CD4-positive, alpha-beta T cell treated with Interleukin-4 for 1 hour (primary cell): ENCODE data around the gene STAM2.
"Not testable (repeated sequence)": the region's sequence is repeated elsewhere in the genome, so short reads cannot be mapped to it uniquely, and the experiment has no call there.

Experiments used
- DNase-seq, 2 donors: peaks; one replicate each; pipeline ENCODE4 v3.0.0-alpha.2; 2020 to 2022

Gene STAM2

DNA sequence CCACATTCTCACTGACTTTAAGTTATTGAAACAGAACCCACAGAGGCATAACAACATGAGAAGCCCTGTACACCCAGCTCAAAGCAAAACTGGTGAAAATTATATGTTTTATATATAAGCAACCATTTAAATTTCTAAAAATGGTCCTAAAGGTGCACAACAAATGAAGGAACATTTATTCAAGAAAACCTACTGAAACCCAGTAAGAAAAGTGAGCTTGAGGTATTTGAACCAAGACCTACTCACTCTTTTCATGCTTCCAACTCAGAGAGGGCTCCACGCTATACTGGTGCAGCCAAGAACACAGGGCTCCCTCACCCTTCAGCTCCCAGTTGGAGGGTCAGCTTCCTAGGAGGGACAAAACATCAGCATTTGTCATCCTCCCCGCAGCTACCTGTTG is 74.6 kb downstream of the STAM2 start:
- DNase-seq: no peak

DNA sequence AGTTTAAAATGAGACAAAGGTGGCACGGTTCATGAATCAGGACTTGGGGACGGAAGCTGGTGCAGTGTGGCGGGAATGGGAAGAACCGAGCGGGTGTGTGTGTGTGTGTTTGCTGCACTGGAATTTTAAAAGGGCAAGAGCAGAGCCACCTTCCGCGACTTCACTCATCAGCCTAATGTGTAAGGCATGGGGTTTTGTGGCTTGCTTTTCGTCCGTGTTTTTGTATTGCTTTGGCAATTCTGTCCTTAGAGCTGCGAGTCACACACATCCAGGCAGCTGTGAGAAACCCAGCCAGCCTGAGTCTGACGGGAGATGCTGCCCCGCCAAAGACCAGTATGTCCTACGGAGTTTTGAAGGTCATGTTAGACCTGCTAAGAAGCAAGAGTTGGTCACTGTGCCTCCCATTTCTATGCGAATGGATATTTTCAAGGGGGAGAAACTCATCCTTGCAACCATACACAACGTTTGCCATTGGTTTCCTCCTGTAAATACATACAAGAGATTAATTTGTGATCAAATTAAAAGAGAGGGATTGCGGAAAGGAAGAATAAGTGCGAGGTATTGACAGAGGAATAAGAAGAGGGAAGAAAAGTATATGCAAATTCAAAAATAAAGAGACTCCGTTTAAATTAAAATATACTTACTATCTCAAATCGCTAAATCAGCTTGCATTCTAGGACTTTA is 76.1 kb downstream of the STAM2 start:
- no peak for DNase-seq

DNA sequence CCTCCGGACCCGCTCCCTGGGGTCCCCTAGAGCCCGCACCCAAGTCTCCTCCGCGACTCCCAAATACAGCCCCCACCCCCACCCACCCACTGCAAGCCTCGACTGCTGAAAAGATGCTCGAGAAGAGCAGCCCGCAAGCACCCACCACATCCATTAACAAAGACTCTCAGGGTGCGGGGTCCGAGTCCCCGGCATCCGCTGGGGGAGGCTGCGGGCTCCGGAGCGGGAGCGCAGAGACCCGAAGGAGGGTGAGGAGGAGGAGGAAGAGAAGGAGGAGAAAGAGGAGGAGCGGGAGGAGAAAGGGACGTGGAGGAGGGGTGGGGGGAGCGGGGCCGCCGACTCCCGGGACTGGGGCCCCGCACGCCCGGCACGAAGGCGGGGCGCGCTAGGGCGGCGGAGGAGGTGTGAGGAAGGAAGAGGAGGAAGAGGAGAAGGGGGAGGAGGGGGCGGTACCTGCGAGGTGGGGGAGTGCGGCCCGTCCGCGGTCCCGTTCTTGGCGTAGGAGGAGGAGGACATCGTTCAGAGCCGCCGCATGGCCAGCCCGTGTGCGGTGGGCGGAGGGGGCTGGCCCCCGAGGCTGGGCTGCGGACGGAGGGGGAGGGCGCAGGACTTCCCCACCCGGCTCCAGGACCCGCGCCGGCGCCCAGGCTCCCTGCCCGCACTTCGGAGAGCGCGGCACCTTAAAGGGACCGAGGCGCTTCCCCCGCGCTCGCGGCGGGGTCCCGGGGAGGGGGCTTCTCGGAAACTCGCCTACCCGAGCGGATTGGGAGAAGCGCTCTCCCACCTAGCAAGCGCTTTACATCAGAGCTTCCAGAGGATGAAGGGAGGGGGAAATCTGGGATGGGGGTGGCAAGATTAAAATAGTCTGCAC is 76.8 kb downstream of the STAM2 start, which contains the start of gene CACNB4:
Gene CACNB4 (minus strand): TSS at position 549 of the 871 bp plus-strand sequence.
- no peak for DNase-seq

DNA sequence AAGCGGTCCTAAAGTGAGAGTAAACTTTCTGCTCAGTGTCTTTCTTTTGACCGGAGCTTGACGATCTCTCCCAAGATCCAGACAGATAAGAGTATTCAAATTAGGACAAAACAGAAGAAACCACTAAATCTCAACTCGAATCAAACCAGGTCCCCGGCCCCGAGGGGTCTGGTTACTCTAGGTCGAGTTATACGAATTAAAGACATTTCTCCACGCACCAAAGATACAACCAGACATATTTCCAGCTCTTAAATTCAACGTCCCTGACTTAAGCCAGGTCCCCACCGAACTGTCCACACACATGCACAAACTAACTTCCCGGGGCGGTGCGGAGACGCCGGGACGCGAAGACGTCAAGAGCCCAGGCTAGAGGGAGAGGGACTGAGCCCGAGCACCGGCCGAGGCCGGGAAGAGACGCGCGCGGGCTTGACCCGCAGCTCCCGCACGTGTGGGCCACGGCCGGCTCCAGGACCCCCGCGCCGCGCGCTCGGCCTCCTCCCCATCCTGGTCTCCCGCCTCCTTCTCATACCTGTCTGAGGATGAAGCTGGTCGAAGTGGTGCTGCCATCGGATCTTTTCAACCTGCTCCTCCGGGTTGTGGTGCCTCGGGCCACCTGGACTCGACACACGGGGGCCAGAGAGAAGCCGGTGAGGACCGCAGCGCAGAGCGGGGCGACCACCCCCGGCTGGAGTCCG is 77.6 kb downstream of the STAM2 start:
- DNase-seq: no peak

DNA sequence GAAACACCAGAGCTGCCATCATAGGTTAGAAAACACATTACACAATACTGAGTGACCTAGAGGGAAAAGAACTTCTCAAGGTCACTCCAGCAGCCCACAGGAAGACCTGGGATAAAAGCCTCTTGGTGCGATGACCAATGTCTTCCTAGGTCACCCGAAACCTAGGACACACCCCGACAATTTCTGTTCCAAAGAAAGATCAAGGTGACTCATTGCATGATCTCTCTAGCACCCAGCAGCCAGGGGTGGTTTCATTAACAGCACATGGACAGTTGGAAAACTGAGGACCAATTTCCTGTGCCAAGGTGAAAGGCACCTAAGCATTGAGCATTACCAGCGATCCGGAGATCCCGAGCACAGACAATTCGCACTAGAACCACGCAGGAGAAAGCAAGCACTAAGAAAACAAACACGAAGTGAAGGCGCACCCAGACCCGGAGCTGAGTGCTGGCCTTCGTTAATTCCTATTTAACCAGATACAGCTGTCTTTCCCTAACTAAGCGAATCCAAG is 78.2 kb downstream of the STAM2 start:
- peak in 1 of 2 donors; percentile 16 for DNase-seq

DNA sequence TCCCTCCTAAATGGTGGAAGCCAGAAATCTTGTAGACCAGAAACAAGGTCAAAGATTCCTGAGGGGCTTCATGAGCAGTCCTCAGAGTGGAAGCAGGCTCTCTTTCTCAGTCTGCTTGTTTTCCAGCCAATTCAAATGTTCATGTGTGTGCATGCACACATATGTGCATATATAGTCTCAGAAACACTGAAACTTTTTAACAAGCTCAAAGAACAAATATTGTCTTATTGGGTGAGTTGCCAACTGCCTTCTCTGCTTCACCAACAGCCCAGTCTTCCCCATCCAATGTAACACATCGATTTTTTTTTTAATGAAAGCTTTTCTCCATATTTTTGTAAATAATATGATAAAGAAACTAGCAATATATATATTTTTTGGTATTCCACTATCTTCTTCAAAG is 80.4 kb downstream of the STAM2 start:
- DNase-seq: no peak

DNA sequence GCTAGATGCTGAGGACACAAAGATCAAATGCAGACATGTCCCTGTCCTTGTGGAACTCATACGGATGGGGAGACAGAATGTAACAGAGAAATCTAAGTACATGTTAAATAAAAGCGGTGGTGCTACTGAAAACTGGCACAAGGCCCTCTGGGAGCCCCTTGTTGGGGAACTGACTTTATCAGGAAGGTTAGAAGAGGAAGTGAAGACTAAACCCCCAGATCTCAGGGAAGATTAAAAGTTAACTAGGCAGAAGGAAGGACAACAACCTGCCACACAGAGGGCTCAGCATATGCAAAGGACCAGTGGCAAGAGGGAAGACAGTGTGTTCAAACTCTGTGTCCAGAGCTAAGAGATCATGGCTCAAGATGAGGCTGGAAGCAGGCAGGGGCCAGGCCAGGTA is 81.5 kb downstream of the STAM2 start:
- no peak for DNase-seq

DNA sequence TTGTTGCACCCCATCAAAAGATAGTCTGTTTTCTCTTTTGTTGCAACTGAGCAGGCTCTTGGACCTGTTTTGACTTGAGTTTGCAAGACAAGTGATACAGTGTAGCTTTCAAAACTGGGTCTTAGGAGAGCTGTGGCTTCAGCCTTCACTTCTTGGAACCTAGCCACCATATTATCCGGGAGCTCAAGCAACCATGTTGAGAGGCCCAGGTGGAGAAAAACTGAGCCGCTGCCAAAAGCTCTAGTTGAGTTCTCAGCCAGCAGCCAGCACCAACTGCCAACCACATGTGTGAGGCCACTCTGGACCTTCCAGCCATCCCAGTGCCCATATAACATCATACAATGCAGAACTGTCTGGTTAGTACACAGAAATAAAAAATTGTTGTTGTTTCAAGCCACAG is 82.1 kb downstream of the STAM2 start:
- DNase-seq: no peak

DNA sequence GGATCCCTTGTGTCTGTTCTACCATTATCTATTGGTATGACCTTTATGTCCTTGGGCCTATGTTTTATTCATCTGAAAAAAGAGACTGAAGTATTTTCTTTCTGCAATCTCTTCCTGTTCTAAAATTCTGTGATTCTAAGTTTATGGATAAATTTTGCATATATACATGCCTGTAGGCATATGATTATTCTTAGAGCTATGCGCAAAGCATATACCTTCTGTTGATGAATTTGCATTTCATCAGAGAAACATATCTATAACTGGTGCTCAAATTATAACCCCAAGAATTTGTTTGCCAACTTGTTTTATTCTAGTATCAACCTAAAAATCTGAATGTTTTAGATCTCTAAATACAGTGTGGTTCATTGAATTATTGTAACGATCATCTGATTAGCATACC is 83.5 kb downstream of the STAM2 start:
- no peak for DNase-seq

DNA sequence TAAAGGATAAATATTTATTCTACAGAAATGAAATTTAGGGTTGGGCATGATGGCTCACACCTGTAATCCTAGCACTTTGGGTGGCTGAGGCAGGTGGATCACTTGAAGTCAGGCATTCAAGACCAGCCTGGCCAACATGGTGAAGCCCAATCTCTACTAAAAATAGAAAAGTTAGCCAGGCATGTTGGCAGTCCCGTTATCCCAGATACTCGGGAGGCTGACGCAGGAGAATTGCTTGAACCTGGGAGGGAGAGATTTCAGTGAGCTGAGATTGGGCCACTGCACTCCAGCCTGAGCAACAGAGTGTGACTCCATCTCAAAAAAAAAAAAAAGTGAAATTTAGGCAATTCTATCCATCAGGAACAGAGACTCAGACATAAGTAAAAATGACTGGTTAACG is 84.8 kb downstream of the STAM2 start:
- DNase-seq: not testable (repeated sequence)

DNA sequence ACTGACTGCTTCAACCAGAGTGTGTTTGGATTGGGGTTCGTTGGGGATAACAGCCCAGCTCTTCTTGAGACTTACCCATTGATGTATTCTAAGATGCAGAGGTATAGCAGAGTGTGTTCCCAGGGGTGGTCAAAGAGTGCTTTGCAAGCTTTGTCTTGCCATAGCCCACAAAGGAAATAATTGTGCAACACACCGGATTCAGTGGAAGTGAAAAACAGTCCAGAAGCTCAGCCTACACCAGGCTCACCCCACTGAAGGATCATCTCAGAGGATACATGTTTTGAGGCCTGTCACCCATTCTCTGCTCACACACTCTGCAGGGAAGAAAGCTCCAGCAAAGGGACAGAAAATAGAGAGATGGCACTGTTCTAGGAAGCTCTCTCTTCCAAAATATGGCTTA is 86.3 kb downstream of the STAM2 start:
- DNase-seq: peak in 1 of 2 donors; percentile 23

DNA sequence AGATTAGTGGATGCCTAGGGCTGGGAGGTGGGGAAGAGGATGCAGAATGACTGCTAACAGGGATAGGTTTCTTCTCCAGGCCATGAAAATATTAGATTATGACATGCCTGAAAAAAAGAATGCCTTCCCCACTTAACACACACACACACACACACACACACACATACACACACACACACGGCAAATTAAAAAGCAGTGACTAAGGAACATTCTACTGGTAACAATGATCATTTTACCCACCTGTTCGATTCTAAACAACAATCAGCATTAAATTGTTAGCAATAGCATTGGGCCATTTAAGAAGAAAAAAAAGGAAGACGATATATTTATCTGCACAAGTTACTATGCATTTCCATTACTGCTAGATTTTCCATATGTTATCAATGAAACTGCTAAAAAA is 87.6 kb downstream of the STAM2 start:
- no peak for DNase-seq

DNA sequence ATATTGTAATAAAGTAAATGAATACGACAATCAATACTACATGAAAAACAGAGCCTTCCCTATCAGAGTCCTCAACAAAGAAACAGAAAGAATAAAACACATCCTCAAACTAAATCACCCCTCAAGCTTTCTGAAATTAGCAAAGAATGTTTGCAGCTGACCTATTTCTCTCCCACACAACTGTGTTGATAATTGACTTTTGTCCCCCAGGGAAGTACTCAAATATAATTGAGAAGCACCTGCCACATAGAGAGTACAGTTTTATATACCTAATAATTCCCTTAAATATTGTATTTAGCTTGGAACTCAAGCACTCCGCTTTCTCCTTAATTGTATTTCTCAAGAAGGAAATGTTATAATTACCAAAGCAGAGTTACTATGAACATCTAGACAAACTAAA is 89.3 kb downstream of the STAM2 start:
- no peak for DNase-seq

DNA sequence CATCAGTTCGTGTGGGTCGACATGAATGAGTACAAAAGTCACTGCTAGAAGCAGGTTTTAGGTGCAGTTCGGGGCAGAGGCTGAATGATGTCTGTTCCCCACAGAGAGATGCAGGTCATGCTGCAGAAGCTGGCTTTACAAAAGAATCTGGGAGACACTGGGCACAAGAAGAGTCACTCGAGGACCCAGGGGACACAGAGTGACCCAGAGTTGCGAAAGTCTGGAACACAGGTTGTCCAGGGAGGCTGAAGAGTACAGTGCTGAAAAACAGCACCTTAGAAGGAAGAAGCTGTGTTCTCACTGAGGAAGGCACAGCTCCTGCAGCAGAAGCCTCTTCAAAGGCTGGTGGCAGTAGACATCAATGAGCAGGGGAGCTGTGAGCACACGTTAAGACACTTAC is 91.5 kb downstream of the STAM2 start:
- no peak for DNase-seq

DNA sequence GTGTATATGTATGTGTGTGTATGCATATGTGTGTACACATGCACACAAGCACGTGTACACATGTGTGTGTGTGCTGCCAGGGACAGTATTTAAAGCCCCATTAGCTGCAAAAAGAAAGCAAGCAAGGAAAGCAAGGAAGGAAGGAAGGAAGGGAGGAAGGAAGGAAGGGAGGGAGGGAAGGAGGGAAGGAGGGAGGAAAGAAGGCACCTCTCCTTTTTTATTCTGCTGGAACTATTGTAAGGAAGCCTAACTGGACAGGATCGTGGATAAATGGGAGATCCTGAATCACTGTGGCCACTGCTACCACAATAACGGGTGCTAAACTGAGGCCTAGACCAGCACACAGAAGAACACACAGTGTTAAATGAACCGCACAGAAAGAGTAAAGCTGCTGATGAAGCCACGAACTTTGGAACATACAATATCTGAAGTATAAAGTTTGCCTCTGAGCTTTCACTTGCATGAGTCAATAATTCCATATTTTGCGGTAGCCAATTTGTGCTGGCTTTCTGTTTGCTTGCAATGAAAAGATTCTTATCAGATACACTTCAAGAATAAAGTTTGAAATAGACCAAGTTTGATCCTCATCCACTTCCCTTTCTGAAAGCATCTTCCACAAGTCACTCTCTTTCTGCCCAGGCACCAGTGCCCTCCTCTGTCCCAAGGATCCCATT is 92.2 kb downstream of the STAM2 start:
- no peak for DNase-seq

DNA sequence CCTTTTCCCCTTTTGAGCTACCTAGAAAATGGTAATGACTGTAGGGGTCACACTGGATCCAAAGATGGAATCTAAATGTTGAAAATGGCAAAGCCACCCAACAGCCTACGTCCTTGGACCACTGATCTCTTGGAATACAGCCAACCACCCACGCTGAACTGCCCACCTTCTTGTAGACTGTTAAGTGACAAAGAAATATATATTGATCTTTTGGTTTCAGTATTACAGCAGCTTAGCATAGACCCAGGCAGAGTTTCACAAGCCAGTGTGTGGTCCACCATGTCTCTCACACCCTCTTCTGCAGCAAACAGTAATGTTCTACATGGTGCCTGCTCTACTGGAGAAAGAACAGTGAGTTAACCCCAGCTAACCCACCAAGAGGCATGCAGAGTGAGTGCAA is 96.9 kb downstream of the STAM2 start:
- DNase-seq: no peak

DNA sequence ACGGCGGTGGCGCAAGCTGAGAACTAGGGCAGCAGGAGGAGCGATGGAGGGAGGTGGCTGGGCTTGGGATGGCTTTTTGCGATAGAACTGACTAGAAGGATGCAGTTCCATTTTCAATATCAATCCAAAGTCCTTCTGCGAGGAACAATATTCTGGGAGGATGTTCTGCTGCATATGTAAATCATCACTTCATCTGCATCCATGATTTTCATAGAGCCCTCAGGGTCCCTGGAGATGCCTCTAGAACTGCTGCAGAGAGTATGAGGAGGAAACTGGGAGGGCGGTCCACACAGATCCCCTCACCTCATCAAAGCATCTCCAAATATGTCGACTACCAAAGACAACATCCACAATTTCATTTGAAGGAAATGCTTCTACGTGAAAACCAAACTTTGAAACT is 97.5 kb downstream of the STAM2 start:
- DNase-seq: no peak

DNA sequence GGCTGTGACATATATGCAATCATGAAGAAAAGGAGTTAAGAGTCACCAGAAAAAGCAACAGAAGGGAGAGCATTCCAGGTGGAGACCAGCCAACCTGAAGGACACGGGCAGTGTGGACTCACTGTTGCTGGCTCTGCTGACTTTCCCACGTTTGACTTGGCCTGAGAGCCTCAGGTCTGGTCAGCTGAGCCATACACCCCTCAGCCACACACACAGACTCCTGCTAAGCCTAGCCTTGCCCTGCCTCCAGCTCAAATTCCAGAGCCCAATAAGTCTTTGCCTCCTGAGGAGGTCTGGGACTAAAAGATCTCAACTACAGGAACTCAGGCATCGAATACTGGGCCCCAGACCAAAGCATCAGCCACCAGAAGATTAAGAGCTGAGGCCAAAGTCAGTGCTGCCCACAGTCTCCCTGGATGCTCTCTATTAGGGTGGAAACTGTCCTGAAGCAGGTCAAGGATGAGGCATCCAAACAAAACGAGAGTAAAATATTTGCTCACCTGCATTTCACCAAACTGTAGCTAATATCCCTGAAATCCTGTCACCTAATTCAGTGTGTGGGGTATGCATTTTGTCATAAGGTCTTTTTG is 100.0 kb downstream of the STAM2 start:
- DNase-seq: no peak

DNA sequence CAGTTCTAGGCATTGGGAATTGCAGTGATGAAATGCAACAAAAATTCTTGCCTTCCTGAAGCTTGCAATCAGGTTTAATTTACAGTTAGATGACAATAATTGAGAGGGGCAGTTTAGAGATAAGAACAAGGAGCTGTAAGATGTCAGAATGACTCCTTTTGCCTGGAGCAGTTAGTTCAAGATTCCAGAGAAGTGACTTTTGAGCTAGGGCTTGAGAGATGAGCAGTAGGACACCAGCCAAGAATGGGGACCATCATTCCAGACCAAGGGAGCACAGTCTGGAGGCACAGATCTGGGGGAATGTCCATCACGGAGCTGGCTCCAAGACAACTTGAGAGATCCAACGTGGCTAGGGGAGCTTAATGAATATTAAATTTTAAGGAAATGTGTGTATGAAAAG is 103.6 kb downstream of the STAM2 start:
- DNase-seq: no peak

DNA sequence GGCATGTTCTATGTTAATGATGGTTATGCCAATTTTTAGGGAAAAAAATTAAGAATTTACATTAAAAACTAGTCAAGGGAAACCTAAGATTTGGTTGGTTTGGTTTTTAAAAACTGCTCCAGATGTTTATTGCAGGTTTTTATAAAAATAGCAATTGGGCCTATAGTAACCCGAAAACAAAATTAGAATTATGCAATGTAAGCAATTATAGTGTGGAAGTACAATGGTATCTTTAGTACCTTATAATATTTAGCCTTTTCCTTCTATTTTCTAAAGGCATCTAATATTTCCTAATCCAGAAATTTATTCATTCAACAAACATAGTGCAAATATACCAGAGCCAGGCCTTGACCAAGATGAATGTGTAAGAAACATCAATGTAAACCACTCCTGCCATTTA is 104.0 kb downstream of the STAM2 start:
- no peak for DNase-seq

DNA sequence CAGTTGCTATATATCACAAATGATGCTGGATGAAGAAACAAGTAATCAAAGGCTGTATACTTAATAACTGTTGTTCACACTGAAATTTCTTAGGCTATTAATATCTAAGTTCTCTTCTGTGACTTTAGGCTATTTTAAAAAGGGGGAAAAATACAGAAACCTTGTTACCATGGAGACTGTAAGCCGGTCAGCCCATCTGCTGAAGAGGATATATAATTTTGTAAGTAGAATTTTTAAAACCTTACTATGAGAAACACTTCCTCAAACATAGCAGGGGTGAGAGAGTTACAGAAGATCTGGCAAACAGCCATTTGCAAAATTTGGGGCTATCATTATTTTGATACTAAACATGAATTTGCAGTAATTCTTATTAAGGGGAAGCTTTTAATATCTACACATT is 104.5 kb downstream of the STAM2 start:
- no peak for DNase-seq

DNA sequence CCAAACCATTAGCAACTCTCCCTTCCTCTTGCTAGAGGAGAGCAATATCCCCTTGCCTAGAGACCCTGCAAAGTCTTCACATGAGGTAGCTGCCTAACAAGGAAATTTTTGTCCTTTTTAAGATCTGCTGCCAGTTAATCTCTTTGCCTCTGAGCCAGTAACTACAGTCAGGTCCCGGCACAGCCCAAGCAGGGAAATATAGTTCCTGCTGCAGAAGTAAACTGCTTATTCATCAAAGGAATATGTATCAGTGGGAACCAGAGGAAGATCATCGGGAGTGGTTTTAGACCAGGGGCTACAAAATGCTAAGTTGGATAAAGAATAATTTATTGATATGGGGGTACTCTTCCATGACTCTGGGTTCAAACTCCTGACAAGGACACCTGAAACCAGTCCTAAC is 107.3 kb downstream of the STAM2 start:
- DNase-seq: no peak

DNA sequence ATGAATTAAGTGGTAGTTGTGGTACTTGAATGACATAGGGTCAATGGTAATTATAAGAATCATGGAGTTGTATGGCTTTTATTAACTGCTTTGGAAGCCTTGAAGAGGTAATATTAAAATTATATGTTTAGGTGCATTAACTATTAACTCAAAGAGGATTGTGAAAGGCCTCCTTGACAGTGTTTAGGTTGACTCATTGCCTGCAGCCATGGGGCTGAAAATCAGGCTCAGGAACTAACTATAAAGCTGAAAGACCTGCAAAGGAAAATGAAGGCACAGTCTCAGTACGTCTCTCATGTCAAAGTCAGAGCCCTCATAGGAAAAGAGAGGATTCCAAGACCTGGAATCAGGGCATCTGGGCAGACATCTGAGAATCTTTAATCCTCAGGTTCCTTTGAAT is 107.7 kb downstream of the STAM2 start:
- DNase-seq: no peak
